GM21423 (cell line): ENCODE measurements around the gene ATP9A.
"Not testable (repeated sequence)": the region's sequence is repeated elsewhere in the genome, so short reads cannot be mapped to it uniquely, and the experiment has no call there.

Experiments used
- ATAC-seq: cut with Tn5 transposase; IDR thresholded peaks from one replicate; pipeline ENCODE4 v1.9.1; 2021; ENCODE audit warnings: mild to moderate bottlenecking, moderate library complexity; ENCODE audit not compliant: unreplicated experiment

Gene ATP9A

GRCh38 chr20:51695574-51696303, 72.5 kb downstream of the ATP9A start:
- ATAC-seq, result no peak

GRCh38 chr20:51692806-51693400, 75.3 kb downstream of the ATP9A start:
- no peak for ATAC-seq

GRCh38 chr20:51691703-51692102, 76.5 kb downstream of the ATP9A start:
- ATAC-seq, result no peak

- no peak for ATAC-seq
Observed at GRCh38 chr20:51688600-51689244, 79.5 kb downstream of the ATP9A start.

GRCh38 chr20:51687630-51688029, 80.6 kb downstream of the ATP9A start:
- ATAC-seq, result no peak

GRCh38 chr20:51687108-51687507, 81.1 kb downstream of the ATP9A start:
- ATAC-seq, result no peak

GRCh38 chr20:51685494-51685893, 82.7 kb downstream of the ATP9A start:
- not testable (repeated sequence) for ATAC-seq

GRCh38 chr20:51680067-51680749, 88.0 kb downstream of the ATP9A start:
- ATAC-seq, result no peak

GRCh38 chr20:51679254-51679921, 88.8 kb downstream of the ATP9A start:
- no peak for ATAC-seq

- no peak for ATAC-seq
Observed at GRCh38 chr20:51678026-51678697, 90.0 kb downstream of the ATP9A start.

- ATAC-seq, result no peak
Observed at GRCh38 chr20:51668947-51669346, 99.2 kb downstream of the ATP9A start.

- no peak for ATAC-seq
Observed at GRCh38 chr20:51668515-51668914, 99.7 kb downstream of the ATP9A start.

GRCh38 chr20:51667491-51667890, 100.7 kb downstream of the ATP9A start:
- ATAC-seq, result no peak

- no peak for ATAC-seq
Observed at GRCh38 chr20:51667002-51667408, 101.2 kb downstream of the ATP9A start.

GRCh38 chr20:51666126-51666525, 102.1 kb downstream of the ATP9A start:
- no peak for ATAC-seq

GRCh38 chr20:51665543-51666118, 102.6 kb downstream of the ATP9A start:
- ATAC-seq, result no peak

- no peak for ATAC-seq
Observed at GRCh38 chr20:51661609-51662178, 106.5 kb downstream of the ATP9A start.

- no peak for ATAC-seq
Observed at GRCh38 chr20:51660672-51661608, 107.2 kb downstream of the ATP9A start.
